ENCODE results near the gene KRT76.
"Not testable (repeated sequence)": the region's sequence is repeated elsewhere in the genome, so short reads cannot be mapped to it uniquely, and the experiment has no call there.

KRT76 gene

DNA sequence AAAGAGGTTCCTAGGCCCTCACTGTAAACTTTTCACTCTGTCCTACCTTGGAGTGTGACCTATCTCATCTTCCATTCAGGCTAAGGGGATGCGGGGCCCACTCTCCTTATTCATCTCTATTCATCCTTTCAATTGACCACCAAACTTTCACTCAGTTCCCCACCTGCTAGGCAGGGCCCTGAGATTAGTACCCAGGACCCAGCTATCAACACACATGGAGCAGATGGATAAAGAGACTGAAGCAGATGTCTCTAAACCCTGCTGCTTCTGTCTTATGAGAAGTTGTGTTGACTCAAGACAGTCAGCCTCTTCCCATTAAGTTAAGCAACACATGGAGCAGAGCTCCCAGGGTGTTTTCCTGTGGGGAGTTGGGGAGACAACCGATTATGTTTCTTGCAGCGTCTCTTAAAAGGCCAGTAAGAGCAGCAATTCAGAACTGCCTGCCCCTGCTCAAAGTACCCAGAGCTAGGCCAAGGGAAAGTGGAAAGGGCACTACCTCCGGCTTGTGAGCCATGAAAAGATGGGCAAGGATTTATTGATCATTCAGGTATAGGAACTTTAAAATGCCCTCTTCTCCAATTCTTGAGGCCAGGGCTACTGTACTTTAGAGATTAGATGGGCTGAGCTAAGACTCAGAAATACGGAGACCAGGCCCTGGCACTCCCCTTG lies 10.7 kb downstream of the KRT76 start:
- H3K79me2 ChIP-seq (ENCODE audit: control insufficient read depth, insufficient read depth, low read length): no peaks in the 10 kb centered on the region
- no CpG with 5 or more reads among the region's 5 CpGs for WGBS (ENCODE audit: extremely low coverage, insufficient coverage, low lambda C conversion rate)
- no peak overlapping the region for H3K4ac ChIP-seq (ENCODE audit: low read depth, low read length)
- H2BK5ac ChIP-seq (ENCODE audit: low read length): no peak overlapping the region
- H2BK15ac ChIP-seq (replicated peaks; ENCODE audit: low read depth): no peak overlapping the region
- H4K8ac ChIP-seq (ENCODE audit: low read depth, low read length): no peak overlapping the region
- no peak overlapping the region for H3K9ac ChIP-seq (ENCODE audit: low read length)
- no peaks in the 10 kb centered on the region for H3K27me3 ChIP-seq (ENCODE audit: insufficient read depth, low read length, poor library complexity)
- no peak overlapping the region for H4K5ac ChIP-seq (ENCODE audit: low read length)
- H3K23ac ChIP-seq (ENCODE audit: low read length): no peak overlapping the region
- no peak for DNase-seq
- no peaks in the 10 kb centered on the region for H3K79me1 ChIP-seq (ENCODE audit: low read length)
- no peak overlapping the region for H3K56ac ChIP-seq (ENCODE audit: low read length)
- no peaks in the 10 kb centered on the region for H3K36me3 ChIP-seq (ENCODE audit: control insufficient read depth, insufficient read depth, low read length)
- H3K18ac ChIP-seq (ENCODE audit: low read length): no peak overlapping the region
- no peak overlapping the region for H3K4me2 ChIP-seq (ENCODE audit: low read length)
- H3K4me1 ChIP-seq (ENCODE audit: control insufficient read depth, low read depth, low read length): no peaks in the 10 kb centered on the region
- no peak overlapping the region for H3K27ac ChIP-seq (ENCODE audit: low read depth, low read length)
- H2BK120ac ChIP-seq (ENCODE audit: low read depth, low read length): no peak overlapping the region
- no peak overlapping the region for H3K4me3 ChIP-seq (ENCODE audit: low read length)
- H2AK5ac ChIP-seq (ENCODE audit: low read length): no peak overlapping the region

DNA sequence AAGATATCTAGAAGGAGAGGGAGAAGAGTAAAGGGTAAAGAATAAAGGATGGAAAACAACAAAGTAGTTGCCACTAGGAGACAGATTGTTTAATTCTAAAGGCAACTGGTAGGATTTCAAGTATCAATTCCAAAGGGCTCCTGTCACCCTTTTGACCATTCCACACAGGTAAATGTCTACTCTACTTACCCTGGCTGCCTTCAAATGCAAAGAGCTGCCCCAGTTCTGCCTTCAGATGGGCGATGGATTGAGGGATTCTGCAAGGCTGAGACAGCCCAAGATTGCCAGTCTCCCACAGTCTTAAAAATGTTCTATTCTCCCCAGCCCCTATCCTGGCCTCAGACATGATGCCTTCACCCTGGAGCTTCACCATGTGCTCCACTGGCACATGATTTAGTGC lies 11.4 kb downstream of the KRT76 start:
- Histone ChIP-seq H3K79me2 (ENCODE audit: control insufficient read depth, insufficient read depth, low read length) (no peaks in the 10 kb centered on the region), H4K5ac (ENCODE audit: low read length) (no peak overlapping the region), H3K56ac (ENCODE audit: low read length) (no peak overlapping the region), H2AK5ac (ENCODE audit: low read length) (no peak overlapping the region), H3K9ac (ENCODE audit: low read length) (no peak overlapping the region), H4K8ac (ENCODE audit: low read depth, low read length) (no peak overlapping the region), H3K4me1 (ENCODE audit: control insufficient read depth, low read depth, low read length) (no peaks in the 10 kb centered on the region), H3K23ac (ENCODE audit: low read length) (no peak overlapping the region), H2BK120ac (ENCODE audit: low read depth, low read length) (no peak overlapping the region), H2BK15ac (replicated peaks; ENCODE audit: low read depth) (no peak overlapping the region), H3K36me3 (ENCODE audit: control insufficient read depth, insufficient read depth, low read length) (no peaks in the 10 kb centered on the region), H3K79me1 (ENCODE audit: low read length) (no peaks in the 10 kb centered on the region), H3K18ac (ENCODE audit: low read length) (no peak overlapping the region), H3K27me3 (ENCODE audit: insufficient read depth, low read length, poor library complexity) (no peaks in the 10 kb centered on the region), H3K27ac (ENCODE audit: low read depth, low read length) (no peak overlapping the region), H3K4me2 (ENCODE audit: low read length) (no peak overlapping the region), H3K4me3 (ENCODE audit: low read length) (no peak overlapping the region), H2BK5ac (ENCODE audit: low read length) (no peak overlapping the region), H3K4ac (ENCODE audit: low read depth, low read length) (no peak overlapping the region)
- no peak for DNase-seq
- no CpG with 5 or more reads among the region's 1 CpG for WGBS (ENCODE audit: extremely low coverage, insufficient coverage, low lambda C conversion rate)

DNA sequence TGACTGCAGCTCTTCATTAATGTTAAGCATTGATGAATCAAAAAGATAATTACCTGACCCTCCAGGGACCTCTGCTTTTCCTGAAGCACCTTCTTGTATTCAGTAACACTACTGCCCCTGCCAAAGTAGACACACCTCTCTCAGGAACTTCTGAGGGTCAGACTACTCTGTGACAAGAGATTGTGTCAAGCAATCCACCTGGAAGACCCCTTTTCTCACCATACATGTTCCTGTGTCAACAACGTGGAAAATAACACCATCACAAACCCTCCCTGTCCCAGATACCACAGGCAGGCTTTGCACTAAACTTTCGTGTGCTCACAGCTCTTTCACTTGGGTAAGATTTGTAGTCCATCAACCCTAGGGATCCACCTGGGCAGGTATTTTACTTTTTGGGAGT lies 13.2 kb downstream of the KRT76 start:
- no peak overlapping the region for H3K4ac ChIP-seq (ENCODE audit: low read depth, low read length)
- H3K79me2 ChIP-seq (ENCODE audit: control insufficient read depth, insufficient read depth, low read length): no peaks in the 10 kb centered on the region
- no peak overlapping the region for H3K9ac ChIP-seq (ENCODE audit: low read length)
- no peak overlapping the region for H3K18ac ChIP-seq (ENCODE audit: low read length)
- H3K23ac ChIP-seq (ENCODE audit: low read length): no peak overlapping the region
- no peak overlapping the region for H2AK5ac ChIP-seq (ENCODE audit: low read length)
- H2BK5ac ChIP-seq (ENCODE audit: low read length): no peak overlapping the region
- H3K79me1 ChIP-seq (ENCODE audit: low read length): no peaks in the 10 kb centered on the region
- no peak for DNase-seq
- H4K8ac ChIP-seq (ENCODE audit: low read depth, low read length): no peak overlapping the region
- no peak overlapping the region for H3K4me3 ChIP-seq (ENCODE audit: low read length)
- H2BK120ac ChIP-seq (ENCODE audit: low read depth, low read length): no peak overlapping the region
- H3K27ac ChIP-seq (ENCODE audit: low read depth, low read length): no peak overlapping the region
- no peak overlapping the region for H4K5ac ChIP-seq (ENCODE audit: low read length)
- H3K56ac ChIP-seq (ENCODE audit: low read length): no peak overlapping the region
- no peak overlapping the region for H3K4me2 ChIP-seq (ENCODE audit: low read length)
- no peak overlapping the region for H2BK15ac ChIP-seq (replicated peaks; ENCODE audit: low read depth)
- no CpG with 5 or more reads among the region's 2 CpGs for WGBS (ENCODE audit: extremely low coverage, insufficient coverage, low lambda C conversion rate)
- H3K27me3 ChIP-seq (ENCODE audit: insufficient read depth, low read length, poor library complexity): no peaks in the 10 kb centered on the region
- H3K4me1 ChIP-seq (ENCODE audit: control insufficient read depth, low read depth, low read length): no peaks in the 10 kb centered on the region
- no peaks in the 10 kb centered on the region for H3K36me3 ChIP-seq (ENCODE audit: control insufficient read depth, insufficient read depth, low read length)

- H2BK5ac ChIP-seq (ENCODE audit: low read length): no peak overlapping the region
- H3K23ac ChIP-seq (ENCODE audit: low read length): no peak overlapping the region
- no CpG with 5 or more reads among the region's 9 CpGs for WGBS (ENCODE audit: extremely low coverage, insufficient coverage, low lambda C conversion rate)
- H3K4me3 ChIP-seq (ENCODE audit: low read length): no peak overlapping the region
- no peaks in the 10 kb centered on the region for H3K4me1 ChIP-seq (ENCODE audit: control insufficient read depth, low read depth, low read length)
- no peak overlapping the region for H2BK120ac ChIP-seq (ENCODE audit: low read depth, low read length)
- H3K18ac ChIP-seq (ENCODE audit: low read length): no peak overlapping the region
- no peaks in the 10 kb centered on the region for H3K79me1 ChIP-seq (ENCODE audit: low read length)
- H2BK15ac ChIP-seq (replicated peaks; ENCODE audit: low read depth): no peak overlapping the region
- H3K56ac ChIP-seq (ENCODE audit: low read length): no peak overlapping the region
- H3K79me2 ChIP-seq (ENCODE audit: control insufficient read depth, insufficient read depth, low read length): no peaks in the 10 kb centered on the region
- no peak overlapping the region for H4K8ac ChIP-seq (ENCODE audit: low read depth, low read length)
- DNase-seq: no peak
- H3K4ac ChIP-seq (ENCODE audit: low read depth, low read length): no peak overlapping the region
- H4K5ac ChIP-seq (ENCODE audit: low read length): no peak overlapping the region
- no peak overlapping the region for H3K27ac ChIP-seq (ENCODE audit: low read depth, low read length)
- no peak overlapping the region for H3K4me2 ChIP-seq (ENCODE audit: low read length)
- H2AK5ac ChIP-seq (ENCODE audit: low read length): no peak overlapping the region
- H3K36me3 ChIP-seq (ENCODE audit: control insufficient read depth, insufficient read depth, low read length): no peaks in the 10 kb centered on the region
- H3K9ac ChIP-seq (ENCODE audit: low read length): no peak overlapping the region
- no peaks in the 10 kb centered on the region for H3K27me3 ChIP-seq (ENCODE audit: insufficient read depth, low read length, poor library complexity)
Observed at GRCh38 chr12:52763036-52763659, 14.0 kb downstream of the KRT76 start.

DNA sequence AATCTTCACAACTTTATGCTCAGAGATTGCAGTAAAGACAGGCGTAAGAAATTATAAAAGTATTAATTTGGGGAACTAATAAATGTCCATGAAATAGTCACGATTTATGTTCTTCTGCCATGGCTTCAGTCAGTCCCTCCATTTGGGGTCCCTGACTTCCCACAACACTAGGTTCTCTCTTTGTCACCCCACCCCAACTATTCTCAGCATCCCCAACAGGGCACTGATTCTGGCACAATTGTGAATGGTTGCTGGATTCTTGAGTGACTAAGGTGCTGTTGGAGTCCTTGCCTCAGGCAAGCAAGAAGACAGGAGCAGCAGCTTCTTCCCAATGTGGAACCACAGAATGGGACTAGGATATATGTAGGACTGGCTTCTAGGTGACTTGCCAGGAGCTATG lies 15.3 kb downstream of the KRT76 start:
- no CpG with 5 or more reads among the region's 2 CpGs for WGBS (ENCODE audit: extremely low coverage, insufficient coverage, low lambda C conversion rate)
- no peak overlapping the region for H3K4ac ChIP-seq (ENCODE audit: low read depth, low read length)
- H3K79me1 ChIP-seq (ENCODE audit: low read length): no peaks in the 10 kb centered on the region
- no peak overlapping the region for H4K8ac ChIP-seq (ENCODE audit: low read depth, low read length)
- no peak overlapping the region for H3K4me3 ChIP-seq (ENCODE audit: low read length)
- no peak overlapping the region for H2BK120ac ChIP-seq (ENCODE audit: low read depth, low read length)
- H3K23ac ChIP-seq (ENCODE audit: low read length): no peak overlapping the region
- H3K4me2 ChIP-seq (ENCODE audit: low read length): no peak overlapping the region
- no peak overlapping the region for H3K9ac ChIP-seq (ENCODE audit: low read length)
- H3K4me1 ChIP-seq (ENCODE audit: control insufficient read depth, low read depth, low read length): no peaks in the 10 kb centered on the region
- no peak overlapping the region for H2BK5ac ChIP-seq (ENCODE audit: low read length)
- no peak overlapping the region for H3K56ac ChIP-seq (ENCODE audit: low read length)
- H3K18ac ChIP-seq (ENCODE audit: low read length): no peak overlapping the region
- H3K36me3 ChIP-seq (ENCODE audit: control insufficient read depth, insufficient read depth, low read length): no peaks in the 10 kb centered on the region
- H3K27ac ChIP-seq (ENCODE audit: low read depth, low read length): no peak overlapping the region
- no peak overlapping the region for H2BK15ac ChIP-seq (replicated peaks; ENCODE audit: low read depth)
- DNase-seq: no peak
- no peak overlapping the region for H2AK5ac ChIP-seq (ENCODE audit: low read length)
- H4K5ac ChIP-seq (ENCODE audit: low read length): no peak overlapping the region
- no peaks in the 10 kb centered on the region for H3K79me2 ChIP-seq (ENCODE audit: control insufficient read depth, insufficient read depth, low read length)
- no peaks in the 10 kb centered on the region for H3K27me3 ChIP-seq (ENCODE audit: insufficient read depth, low read length, poor library complexity)

- H3K4ac ChIP-seq (ENCODE audit: low read depth, low read length); H2BK5ac ChIP-seq (ENCODE audit: low read length); H3K79me1 ChIP-seq (ENCODE audit: low read length); H3K23ac ChIP-seq (ENCODE audit: low read length); H3K4me1 ChIP-seq (ENCODE audit: control insufficient read depth, low read depth, low read length); H3K27ac ChIP-seq (ENCODE audit: low read depth, low read length); H3K4me2 ChIP-seq (ENCODE audit: low read length); H2BK120ac ChIP-seq (ENCODE audit: low read depth, low read length); H2AK5ac ChIP-seq (ENCODE audit: low read length); H3K18ac ChIP-seq (ENCODE audit: low read length); H2BK15ac ChIP-seq (replicated peaks; ENCODE audit: low read depth); H3K79me2 ChIP-seq (ENCODE audit: control insufficient read depth, insufficient read depth, low read length); H3K4me3 ChIP-seq (ENCODE audit: low read length); H4K8ac ChIP-seq (ENCODE audit: low read depth, low read length); H3K36me3 ChIP-seq (ENCODE audit: control insufficient read depth, insufficient read depth, low read length); DNase-seq; H3K27me3 ChIP-seq (ENCODE audit: insufficient read depth, low read length, poor library complexity); H4K5ac ChIP-seq (ENCODE audit: low read length); H3K9ac ChIP-seq (ENCODE audit: low read length); H3K56ac ChIP-seq (ENCODE audit: low read length): not testable (repeated sequence)
- no CpG with 5 or more reads among the region's 8 CpGs for whole genome bisulfite sequencing (ENCODE audit: extremely low coverage, insufficient coverage, low lambda C conversion rate)
Observed at GRCh38 chr12:52761218-52761617, 15.9 kb downstream of the KRT76 start.

Data from mesendoderm (in vitro differentiated cells).